Stimulated activated CD8-positive, alpha-beta memory T cell treated with anti-CD3 and anti-CD28 coated beads, Interleukin-2, amount 100 ng/mL, for 48 hours (primary cell): ENCODE results near the gene BRSK1.

ENCODE experiments used
- DNase-seq, 2 donors: peaks; one replicate each; pipeline ENCODE4 v3.0.0-alpha.2; 2020; ENCODE audit warnings: low read depth in 2 of 2

BRSK1 gene

DNA sequence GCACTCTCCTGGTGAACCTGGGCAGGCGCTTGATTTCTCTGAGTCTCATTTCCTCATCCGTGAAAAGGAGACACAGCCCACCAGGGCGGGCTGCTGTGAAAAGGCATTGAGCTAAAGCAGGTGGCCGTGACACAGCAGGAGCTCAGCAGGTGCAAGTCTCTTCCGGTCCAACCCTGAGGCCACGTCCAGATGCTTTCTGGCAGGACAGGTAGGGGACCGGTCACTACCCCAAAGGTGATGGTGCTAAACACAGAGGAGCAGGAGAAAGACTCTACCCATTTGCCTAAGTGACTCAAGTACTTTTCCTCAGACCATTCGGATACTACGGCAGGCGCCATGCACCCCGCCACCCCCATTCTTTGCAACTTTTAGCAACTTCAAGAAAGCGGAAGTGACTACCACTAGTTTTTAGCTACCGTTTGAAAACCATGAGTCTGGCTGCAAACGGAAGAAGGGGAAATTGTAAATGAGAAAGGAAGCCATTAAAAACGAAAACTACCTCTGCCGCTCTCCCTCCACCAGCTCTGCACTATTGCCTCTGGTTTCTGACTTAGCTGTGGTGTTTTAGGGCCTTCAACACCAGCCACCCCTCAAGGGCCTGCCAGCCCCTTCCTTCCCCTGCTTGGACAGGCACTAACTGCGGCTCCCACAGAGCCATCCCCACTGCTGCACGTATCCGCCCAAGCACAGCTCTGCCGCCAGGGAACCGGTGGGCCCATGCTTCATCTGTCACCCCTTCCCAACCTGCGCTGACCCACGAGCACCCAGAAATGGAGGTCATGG is 29.8 kb upstream of the BRSK1 start:
- peak; percentile 24 to 33 for DNase-seq

DNA sequence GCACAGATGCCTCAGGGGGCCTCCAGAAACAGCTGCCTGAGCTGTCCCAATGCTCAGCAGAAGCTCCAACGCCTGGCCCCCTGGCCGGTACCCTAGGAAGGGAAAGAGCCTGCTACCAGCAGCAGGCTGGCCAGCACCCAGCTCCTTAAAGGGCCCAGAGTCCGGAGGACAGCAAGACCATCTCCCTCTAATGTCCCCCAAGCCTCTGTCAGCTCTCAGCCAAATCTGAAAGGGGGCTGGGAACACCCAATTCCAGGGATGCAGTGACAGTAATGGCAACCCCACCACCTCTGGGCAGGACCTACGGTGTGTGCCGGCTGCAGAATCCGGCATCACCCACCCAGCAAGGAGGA is 29.2 kb upstream of the BRSK1 start:
- DNase-seq = no peak

DNA sequence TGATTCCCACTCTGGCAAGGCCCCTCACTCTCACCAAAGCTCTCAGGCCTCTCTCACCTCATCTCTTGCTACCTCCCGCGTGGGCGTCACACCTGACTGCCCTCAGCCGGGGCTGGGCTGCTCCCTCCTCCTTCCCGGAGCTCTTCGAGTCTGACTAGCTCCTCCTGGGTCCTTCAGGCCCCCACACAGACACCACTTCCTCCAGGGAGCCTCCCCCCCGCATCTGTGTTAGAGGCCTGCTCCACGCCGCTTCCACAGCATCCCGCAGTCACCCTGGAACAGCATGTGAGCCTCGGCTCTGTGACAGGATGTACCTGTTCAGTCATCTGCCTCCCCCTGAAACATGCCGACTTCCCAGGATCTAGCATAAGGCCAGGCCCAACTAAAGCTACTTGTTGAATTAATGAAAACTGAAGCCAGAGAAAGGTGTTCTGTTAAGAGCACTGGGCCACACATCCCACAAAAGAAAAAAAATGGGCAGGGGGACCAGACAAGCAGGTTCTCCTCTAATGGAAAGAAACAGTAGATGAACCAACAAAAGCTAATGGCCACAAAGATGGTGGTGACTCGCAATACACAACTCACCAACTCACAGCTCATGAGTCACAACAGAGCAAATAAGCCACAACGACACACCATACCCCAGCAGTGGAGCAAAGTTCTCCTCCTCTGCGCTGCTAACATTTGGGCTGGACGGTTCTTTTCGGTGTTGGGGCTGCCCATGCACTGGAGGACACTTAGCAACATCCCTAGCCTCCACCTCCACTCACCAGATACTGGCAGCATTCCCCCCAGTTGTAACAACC is 28.0 kb upstream of the BRSK1 start:
- peak; percentile 50 to 59 for DNase-seq

DNA sequence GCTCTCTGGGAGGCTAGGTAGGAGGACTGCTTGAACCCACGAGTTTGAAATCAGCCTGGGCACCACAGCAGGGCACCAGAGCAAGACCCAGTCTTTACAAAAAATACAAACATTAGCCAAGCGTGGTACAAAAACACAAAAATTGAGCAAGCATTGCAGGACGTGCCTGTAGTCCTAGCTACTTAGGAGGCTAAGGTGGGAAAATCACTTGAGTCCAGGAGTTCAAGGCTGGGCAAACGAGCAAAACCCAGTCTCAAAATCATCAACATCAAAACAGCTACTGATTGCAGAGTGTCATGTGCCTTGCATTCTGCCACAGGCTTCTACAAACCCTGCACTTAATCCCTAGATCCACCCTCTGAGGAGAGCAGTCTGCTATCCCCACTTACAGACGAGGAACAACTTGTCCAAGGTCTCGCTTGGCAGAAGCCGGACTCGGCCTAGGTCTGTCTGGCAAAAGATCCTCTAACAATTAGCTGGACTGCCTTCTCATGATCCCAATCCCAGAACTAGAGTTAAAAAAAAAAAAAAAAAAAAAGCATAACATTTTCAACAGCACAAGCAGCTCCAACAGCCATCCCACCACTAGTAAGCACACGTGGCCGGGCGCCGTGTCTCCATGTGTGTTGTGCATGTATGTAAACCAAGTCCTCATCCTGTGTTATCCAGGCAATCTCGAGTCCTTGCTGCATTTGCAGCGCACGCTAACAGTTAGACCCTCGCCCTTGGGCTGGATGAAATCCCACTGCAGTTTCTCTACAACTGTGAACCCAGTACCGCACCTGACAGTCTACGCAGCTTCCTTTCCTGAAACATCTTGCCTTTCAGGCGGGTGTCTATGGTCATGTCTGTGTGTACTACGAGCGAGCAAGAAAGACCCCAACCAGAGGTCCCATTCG is 27.0 kb upstream of the BRSK1 start:
- DNase-seq = no peak

DNA sequence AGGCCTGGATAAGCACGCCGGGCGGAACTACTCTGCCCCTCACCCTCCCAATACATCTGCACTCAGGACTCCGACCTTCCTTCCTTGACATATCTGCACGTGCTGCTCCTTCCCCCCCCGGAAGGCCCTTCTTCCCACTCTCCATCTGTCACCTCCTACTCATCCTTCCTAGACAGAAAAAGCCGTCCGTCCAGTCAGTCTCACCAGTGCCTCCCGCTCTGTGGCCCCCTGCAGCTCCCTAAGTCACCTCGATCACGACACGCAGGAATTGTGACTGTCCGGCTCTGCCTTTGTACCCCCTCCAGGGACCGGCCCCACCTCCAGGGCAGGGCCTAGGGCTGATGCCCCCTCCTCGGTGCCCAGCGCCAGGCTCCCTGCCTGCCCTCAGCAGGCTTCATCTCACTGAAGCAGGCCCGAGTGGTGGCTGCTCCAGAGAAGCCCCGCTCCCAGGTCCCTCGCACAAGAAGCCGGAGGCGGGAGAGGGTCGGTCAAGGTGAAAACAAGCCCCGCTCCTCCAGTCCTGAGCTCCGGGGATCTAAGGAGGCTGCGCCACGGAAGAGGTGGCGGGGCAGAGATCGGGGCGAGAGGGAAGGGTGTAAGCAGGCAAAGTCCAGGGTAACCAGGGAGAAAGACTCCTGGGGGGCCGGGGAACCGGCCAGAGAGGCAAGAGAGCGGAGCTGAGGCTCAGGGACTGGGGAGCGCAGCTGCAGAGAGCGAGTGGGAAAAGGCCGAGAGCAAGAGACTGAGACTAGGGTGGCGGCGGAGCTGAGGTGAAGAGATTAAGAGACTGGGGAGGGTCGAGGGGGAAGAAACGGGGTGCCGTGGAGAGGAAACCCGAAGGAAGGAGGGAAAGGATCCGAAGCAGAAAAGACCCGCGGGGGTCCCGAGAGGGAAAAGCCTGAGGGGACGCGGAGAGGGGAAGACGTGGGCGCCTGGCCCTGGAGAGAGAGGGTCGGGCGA is 26.1 kb upstream of the BRSK1 start:
- no peak for DNase-seq

DNA sequence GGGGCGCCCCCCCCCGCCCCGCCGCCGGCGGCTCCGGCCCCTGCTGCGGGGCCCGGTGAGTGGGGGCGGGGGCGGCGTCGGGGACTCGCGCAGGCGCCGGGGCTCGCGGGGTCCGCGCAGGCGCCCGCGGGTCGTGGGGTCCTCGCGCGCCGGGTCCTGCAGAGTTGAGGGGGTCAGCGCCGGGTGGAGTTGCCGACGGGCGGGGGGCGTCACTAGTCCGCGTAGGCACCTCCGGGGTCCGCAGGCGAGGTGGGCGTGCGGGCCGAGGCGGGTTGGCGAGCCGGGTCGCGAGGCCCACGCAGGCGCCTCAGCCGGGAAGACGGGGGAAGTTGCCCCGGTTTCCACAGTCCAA is 25.3 kb upstream of the BRSK1 start:
- DNase-seq = peak; percentile 30 to 36

- peak; percentile 92 to 97 for DNase-seq
Measured at GRCh38 chr19:55258828-55259539, 24.8 kb upstream of the BRSK1 start, which contains the start of gene PPP6R1. Gene PPP6R1, minus strand, starts transcription at chr19:55259017. Its CDS starts 11,914 bp downstream, at chr19:55247103.

DNA sequence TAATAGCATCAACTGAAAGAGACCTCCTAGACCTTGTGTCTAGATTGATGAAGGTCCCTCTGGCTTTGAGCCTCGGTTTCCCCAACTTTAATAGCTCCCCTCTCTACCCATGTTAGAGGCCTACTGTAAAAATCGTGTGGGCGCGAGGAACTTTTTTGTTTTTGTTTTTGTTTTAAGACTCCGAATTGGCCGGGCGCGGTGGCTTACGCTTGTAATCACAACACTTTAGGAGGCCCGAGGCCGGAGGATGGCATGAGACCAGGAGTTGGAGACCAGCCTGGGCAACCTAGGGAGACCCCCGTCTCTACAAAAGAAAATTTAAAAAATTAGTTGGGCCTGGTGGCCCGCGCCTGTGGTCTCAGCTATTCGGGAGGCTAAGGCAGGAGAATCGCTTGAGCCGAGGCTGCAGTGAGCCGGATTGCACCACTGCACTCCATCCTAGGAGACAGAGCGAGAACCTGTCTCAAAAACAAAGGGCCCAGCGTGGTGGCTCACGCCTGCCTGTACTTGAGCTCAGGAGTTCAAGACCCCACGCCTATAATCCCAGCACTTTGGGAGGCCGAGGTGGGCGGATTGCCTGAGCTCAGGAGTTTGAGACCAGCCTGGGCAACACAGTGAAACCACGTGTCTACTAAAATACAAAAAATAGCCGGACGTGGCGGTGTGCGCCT is 24.1 kb upstream of the BRSK1 start:
- DNase-seq = no peak

DNA sequence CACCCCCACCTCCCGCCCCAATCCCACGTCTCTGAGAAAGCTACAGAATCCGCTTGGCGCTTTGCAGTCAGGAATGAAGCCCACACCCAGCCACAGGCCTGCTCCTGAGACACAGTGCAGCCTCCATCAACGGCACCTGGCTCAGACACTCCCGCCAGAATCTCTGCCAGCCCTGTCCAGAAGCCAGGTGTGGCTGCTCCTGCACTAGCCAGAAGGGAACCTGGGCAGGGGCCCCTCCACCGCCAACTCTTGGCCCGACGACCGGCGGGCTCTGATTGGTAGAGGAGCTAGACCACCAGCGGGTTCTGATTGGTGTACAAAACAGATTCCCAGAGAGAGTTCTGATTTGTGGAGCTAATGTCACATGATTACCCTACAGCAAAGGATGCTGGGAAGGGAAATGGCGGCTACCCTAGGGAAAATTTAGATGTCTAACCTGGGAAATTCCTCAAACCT is 22.1 kb upstream of the BRSK1 start:
- DNase-seq = no peak

DNA sequence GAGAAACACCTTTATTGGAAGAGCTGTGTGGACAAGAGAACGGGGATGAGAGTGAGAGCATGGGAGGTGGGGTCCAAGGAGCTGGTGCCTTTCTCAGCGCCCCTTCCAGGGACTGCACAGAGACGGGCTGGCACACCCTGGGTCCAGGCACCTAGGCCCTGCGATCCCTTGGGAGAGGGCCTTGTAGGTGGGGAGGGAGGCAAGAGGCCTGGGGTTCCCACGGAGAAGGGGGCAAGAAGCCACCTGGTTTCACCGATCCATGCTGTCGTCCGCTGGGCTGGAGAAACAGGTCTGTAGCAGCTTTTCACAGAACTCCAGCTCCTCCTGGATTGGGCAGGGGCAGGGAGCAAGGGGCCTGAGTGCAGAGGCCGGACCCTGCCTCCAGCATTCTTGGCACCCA is 21.4 kb upstream of the BRSK1 start:
- no peak for DNase-seq

DNA sequence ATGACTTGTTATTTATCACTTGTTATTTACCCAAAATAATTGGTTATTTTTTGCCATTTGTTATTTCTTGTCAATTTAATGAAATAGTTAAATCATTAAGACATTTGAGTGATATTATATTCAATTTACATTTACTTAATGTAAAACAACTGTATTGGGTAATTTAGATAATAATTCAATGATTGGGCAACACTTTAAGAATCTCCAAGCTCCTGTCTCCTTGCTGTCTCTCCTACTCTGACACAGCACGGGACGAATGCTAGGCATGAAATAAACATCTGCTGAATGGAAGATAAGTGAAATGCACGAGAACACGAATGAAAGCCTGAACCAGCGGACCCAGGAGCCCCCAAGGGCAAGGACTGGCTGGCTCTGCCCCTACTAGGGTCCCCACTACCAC is 19.3 kb upstream of the BRSK1 start:
- DNase-seq = no peak

GRCh38 chr19:55265173-55265572 is 18.6 kb upstream of the BRSK1 start:
- DNase-seq = no peak

DNA sequence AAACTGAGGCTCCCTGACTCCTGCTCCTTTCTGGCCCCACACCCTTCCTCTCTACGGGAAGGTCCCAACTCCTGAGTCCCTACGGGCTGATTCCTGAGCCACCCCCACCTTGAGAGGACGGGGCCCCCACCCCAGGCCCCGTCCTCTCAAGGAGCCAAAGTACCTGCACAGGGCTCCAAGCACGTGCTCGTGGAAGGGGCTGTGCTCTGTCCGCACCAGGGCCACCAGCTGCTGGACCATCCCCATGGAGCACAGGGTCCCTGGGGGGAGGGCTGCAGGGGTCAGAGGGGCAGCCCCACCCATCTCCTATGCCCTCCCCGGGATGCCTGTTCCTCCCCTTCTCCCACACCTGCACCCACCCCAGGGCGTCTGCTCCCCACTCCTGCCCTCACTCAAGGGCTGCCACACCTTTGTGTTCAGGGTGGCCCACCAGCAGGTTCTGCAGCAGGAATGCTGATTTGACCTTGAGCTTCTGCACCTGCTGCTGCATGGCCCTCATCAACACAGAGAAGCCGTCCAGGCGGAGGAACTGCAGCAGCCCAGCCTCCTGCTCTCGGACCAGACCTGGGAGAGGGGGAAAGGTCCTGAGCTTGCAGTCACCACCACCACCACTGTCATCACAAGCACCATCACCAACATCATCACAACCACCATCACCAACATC is 17.9 kb upstream of the BRSK1 start:
- no peak for DNase-seq

GRCh38 chr19:55266404-55266803 is 17.4 kb upstream of the BRSK1 start:
- no peak for DNase-seq

- DNase-seq = no peak
Measured at GRCh38 chr19:55266840-55267239, 17.0 kb upstream of the BRSK1 start.

DNA sequence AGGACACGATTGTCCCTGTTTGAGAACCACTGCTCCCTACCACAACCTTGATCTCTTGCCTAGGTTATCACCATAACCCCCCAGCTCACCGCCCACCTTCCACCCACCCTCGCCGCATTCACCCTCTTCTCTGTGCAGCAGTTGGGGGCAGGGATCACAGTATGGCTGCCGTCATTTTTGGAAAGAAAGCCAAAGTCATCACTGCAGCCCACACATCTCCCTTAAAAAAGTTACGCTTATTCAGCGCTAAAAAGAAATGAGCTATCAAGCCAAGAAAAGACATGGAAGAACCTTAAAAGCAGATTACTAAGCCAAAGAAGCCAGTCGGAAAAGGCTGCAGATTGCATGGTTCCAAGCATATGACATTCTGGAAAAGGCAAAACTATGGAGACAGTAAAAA is 14.5 kb upstream of the BRSK1 start:
- no peak for DNase-seq

- DNase-seq = no peak
Measured at GRCh38 chr19:55270172-55270942, 13.4 kb upstream of the BRSK1 start.

DNA sequence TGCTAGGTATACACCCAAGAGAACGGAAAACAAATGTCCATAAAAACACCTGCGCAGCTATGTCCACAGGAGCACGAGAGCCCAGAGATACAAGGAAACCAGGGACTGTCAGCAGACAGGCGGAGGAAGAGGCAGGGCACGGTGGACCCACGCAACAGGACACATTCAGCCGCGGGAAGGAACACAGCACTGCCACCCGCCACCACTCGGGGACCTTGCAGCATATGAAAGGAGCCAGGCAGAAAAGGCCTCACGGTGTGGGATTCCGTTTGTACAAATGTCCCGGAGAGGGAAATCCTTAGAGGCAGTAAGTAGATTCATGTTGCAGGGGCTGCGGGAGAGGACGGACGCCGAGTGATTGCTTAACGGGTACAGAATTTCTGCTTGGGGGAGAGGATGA is 11.7 kb upstream of the BRSK1 start:
- DNase-seq = no peak
